SK-N-SH (cell line): ENCODE measurements around the gene ZNF446. TPM values are rescaled to one million over a fixed set of nuclear protein-coding genes. Genes with fewer than 3 reads are reported as not detected.

ENCODE experiments used
- CTCF ChIA-PET: fragments of 300-600, 350-600 bp; formaldehyde crosslinking; extraction: SDS; loops from one replicate; lab custom pipeline; 2021; lab: Yijun Ruan, JAX
- POLR2A ChIA-PET: fragments of 350-600 bp; sonication (Branson Sonifier 250); formaldehyde crosslinking; extraction: SDS; loops from one replicate; lab custom pipeline; 2020; ENCODE audit warnings: antibody characterized with exemption, inconsistent platforms; lab: Yijun Ruan, JAX
- DNase-seq: peaks from one replicate; pipeline ENCODE4 v3.0.0; 2012
- H2AFZ ChIP-seq: fragments of 200-600 bp; sonication (generic); 2 replicates; pipeline ENCODE4 v1.8.1; 2016; ENCODE audit warnings: antibody characterized with exemption, mild to moderate bottlenecking, low read depth
- H3F3A ChIP-seq: fragments of 200-600 bp; sonication (generic); replicated peaks from 2 replicates; pipeline ENCODE3; 2016; ENCODE audit warnings: antibody characterized with exemption, mild to moderate bottlenecking; ENCODE audit not compliant: insufficient read depth
- H3K27ac ChIP-seq, 2 experiments: fragments of 200-500 bp in 1 of 2; fragments of 200-600 bp in 1 of 2; sonication (Bioruptor generic) in 1 of 2; sonication (generic), shearing (Covaris generic) in 1 of 2; 2 replicates each; pipeline versions ENCODE4 v1.5.1 to v1.6.1; 2014 to 2016; ENCODE audit warnings: low read depth in 2 of 2, inconsistent platforms in 1 of 2, low read length in 1 of 2, mild to moderate bottlenecking in 1 of 2, mixed read lengths in 1 of 2
- H3K27me3 ChIP-seq: fragments of 200-600 bp; sonication (generic), shearing (Covaris generic); 2 replicates; pipeline ENCODE4 v1.6.1; 2016; ENCODE audit warnings: mixed run types; ENCODE audit not compliant: insufficient read depth
- H3K36me3 ChIP-seq, 2 experiments: fragments of 200-500 bp in 1 of 2; fragments of 200-600 bp in 1 of 2; sonication (Bioruptor generic) in 1 of 2; sonication (generic) in 1 of 2; replicated peaks in 1 of 2; 2 replicates each; pipeline versions ENCODE3 to v1.5.1; 2014 to 2016; ENCODE audit warnings: low read length in 1 of 2, mild to moderate bottlenecking in 1 of 2; ENCODE audit not compliant: insufficient read depth in 2 of 2, control insufficient read depth in 1 of 2
- H3K4me1 ChIP-seq, 2 experiments: fragments of 200-500 bp in 1 of 2; fragments of 200-600 bp in 1 of 2; sonication (Bioruptor generic) in 1 of 2; sonication (generic), shearing (Covaris generic) in 1 of 2; 2 replicates each; pipeline versions ENCODE4 v1.5.1 to v1.6.1; 2014 to 2016; ENCODE audit warnings: low read depth in 1 of 2, low read length in 1 of 2, mixed run types in 1 of 2; ENCODE audit not compliant: insufficient read depth in 2 of 2, control insufficient read depth in 1 of 2
- H3K4me2 ChIP-seq: fragments of 200-600 bp; sonication (generic), shearing (Covaris generic); 2 replicates; pipeline ENCODE4 v1.6.1; 2017; ENCODE audit warnings: mixed run types
- H3K4me3 ChIP-seq, 2 experiments: fragments of 200-500 bp in 1 of 2; fragments of 200-600 bp in 1 of 2; sonication (Bioruptor generic) in 1 of 2; sonication (generic), shearing (Covaris generic) in 1 of 2; 2 replicates each; pipeline versions ENCODE4 v1.5.1 to v1.8.1; 2014 to 2016; ENCODE audit warnings: low read depth in 2 of 2, inconsistent platforms in 1 of 2, low read length in 1 of 2, mild to moderate bottlenecking in 1 of 2, mixed read lengths in 1 of 2, moderate library complexity in 1 of 2
- H3K79me2 ChIP-seq: fragments of 200-600 bp; sonication (generic); 2 replicates; pipeline ENCODE4 v1.8.1; 2017; ENCODE audit warnings: mild to moderate bottlenecking; ENCODE audit not compliant: insufficient read depth
- H3K9ac ChIP-seq: fragments of 200-600 bp; sonication (generic); 2 replicates; pipeline ENCODE4 v1.6.1; 2017; ENCODE audit warnings: mixed run types
- H3K9me2 ChIP-seq: fragments of 200-600 bp; sonication (generic); 2 replicates; pipeline ENCODE4 v1.6.1; 2017; ENCODE audit warnings: mixed run types
- H3K9me3 ChIP-seq: fragments of 200-600 bp; sonication (generic); 2 replicates; pipeline ENCODE4 v1.6.1; 2017; ENCODE audit warnings: mixed run types, mild to moderate bottlenecking, moderate library complexity
- H4K20me1 ChIP-seq: fragments of 200-600 bp; sonication (generic); 2 replicates; pipeline ENCODE4 v1.6.1; 2017; ENCODE audit warnings: mild to moderate bottlenecking, mixed run types; ENCODE audit not compliant: insufficient read depth
- CHD2 ChIP-seq: fragments of 150-350 bp; IDR thresholded peaks from 2 replicates; pipeline ENCODE4 v1.6.1; 2018; ENCODE audit warnings: low read length; ENCODE audit not compliant: partially characterized antibody
- ELF1 ChIP-seq: IDR thresholded peaks from 2 replicates; pipeline ENCODE4 v1.4.0; 2012
- EZH2phosphoT487 ChIP-seq: fragments of 200-600 bp; sonication (generic); IDR thresholded peaks from 2 replicates; pipeline ENCODE4 v1.6.1; 2017; ENCODE audit warnings: low read depth, mixed run types, mild to moderate bottlenecking, antibody characterized with exemption, moderate library complexity, borderline replicate concordance
- GATA2 ChIP-seq: sonication (generic); formaldehyde crosslinking; IDR thresholded peaks from 2 replicates; pipeline ENCODE4 v1.5.0; 2020; ENCODE audit warnings: mild to moderate bottlenecking, missing genetic modification reagents
- JUND ChIP-seq: IDR thresholded peaks from 2 replicates; pipeline ENCODE4 v1.4.0; 2012
- MEF2A ChIP-seq: IDR thresholded peaks from 2 replicates; pipeline ENCODE4 v1.4.0; 2012; ENCODE audit warnings: low read depth, borderline replicate concordance
- MXI1 ChIP-seq: IDR thresholded peaks from 2 replicates; pipeline ENCODE4 v1.6.1; 2012; ENCODE audit warnings: mild to moderate bottlenecking, low read depth, low read length, improper control_type of control experiment
- NFIC ChIP-seq: IDR thresholded peaks from 2 replicates; pipeline ENCODE4 v1.4.0; 2012; ENCODE audit warnings: borderline replicate concordance
- NRF1 ChIP-seq: IDR thresholded peaks from 2 replicates; pipeline ENCODE4 v1.6.1; 2012; ENCODE audit warnings: low read depth, mild to moderate bottlenecking, low read length
- POLR2AphosphoS5 ChIP-seq: IDR thresholded peaks from 2 replicates; pipeline ENCODE4 v1.6.1; 2012; ENCODE audit warnings: low read depth, low read length
- RCOR1 ChIP-seq: fragments of 150-350 bp; IDR thresholded peaks from 2 replicates; pipeline ENCODE4 v1.6.1; 2017; ENCODE audit warnings: antibody characterized with exemption, low read length
- RFX5 ChIP-seq: IDR thresholded peaks from 2 replicates; pipeline ENCODE4 v1.6.1; 2012; ENCODE audit warnings: mild to moderate bottlenecking, improper control_type of control experiment, low read length
- RXRA ChIP-seq: IDR thresholded peaks from 2 replicates; pipeline ENCODE4 v1.4.0; 2012; ENCODE audit warnings: low read depth, mild to moderate bottlenecking, borderline replicate concordance
- SIN3A ChIP-seq: IDR thresholded peaks from 2 replicates; pipeline ENCODE4 v1.6.1; 2012; ENCODE audit warnings: low read depth, mild to moderate bottlenecking, low read length, moderate library complexity, borderline replicate concordance
- SMC3 ChIP-seq: IDR thresholded peaks from 2 replicates; pipeline ENCODE4 v1.6.1; 2012; ENCODE audit warnings: low read depth, low read length, improper control_type of control experiment
- TAF1 ChIP-seq: IDR thresholded peaks from 2 replicates; pipeline ENCODE4 v1.6.1; 2012; ENCODE audit warnings: low read depth, mild to moderate bottlenecking, low read length, moderate library complexity, borderline replicate concordance
- TCF12 ChIP-seq: IDR thresholded peaks from 2 replicates; pipeline ENCODE4 v1.4.0; 2012
- USF2 ChIP-seq: fragments of 150-350 bp; IDR thresholded peaks from 2 replicates; pipeline ENCODE4 v1.6.1; 2017; ENCODE audit warnings: antibody characterized with exemption, low read length, low read depth, borderline replicate concordance
- WGBS: methylation state at CpG from one replicate; pipeline ENCODE4 v1.1.6; 2017; ENCODE audit warnings: low lambda C conversion rate; 5-methylcytosine and 5-hydroxymethylcytosine counted together
- polyA plus RNA-seq, 3 experiments: library from polyadenylated mRNA; depleted of rRNA; stranded (reverse); fragments of >200 nt; gene quantifications; 2 replicates each; pipeline ENCODE4 v1.2.3, GENCODE V29; 2012
- TF ChIP-seq, protein P1 (sequence below): IDR thresholded peaks from 2 replicates; pipeline ENCODE4 v1.4.0; 2012; ENCODE audit warnings: low read depth
- TF ChIP-seq, protein P2 (sequence below): IDR thresholded peaks from 2 replicates; pipeline ENCODE4 v1.6.1; 2012; ENCODE audit warnings: mild to moderate bottlenecking, low read depth, low read length, moderate library complexity

Gene ZNF446
- polyA plus RNA-seq, 1 of the 3 experiments (the other 2 are of a cell fraction) = 6.9 TPM

DNA sequence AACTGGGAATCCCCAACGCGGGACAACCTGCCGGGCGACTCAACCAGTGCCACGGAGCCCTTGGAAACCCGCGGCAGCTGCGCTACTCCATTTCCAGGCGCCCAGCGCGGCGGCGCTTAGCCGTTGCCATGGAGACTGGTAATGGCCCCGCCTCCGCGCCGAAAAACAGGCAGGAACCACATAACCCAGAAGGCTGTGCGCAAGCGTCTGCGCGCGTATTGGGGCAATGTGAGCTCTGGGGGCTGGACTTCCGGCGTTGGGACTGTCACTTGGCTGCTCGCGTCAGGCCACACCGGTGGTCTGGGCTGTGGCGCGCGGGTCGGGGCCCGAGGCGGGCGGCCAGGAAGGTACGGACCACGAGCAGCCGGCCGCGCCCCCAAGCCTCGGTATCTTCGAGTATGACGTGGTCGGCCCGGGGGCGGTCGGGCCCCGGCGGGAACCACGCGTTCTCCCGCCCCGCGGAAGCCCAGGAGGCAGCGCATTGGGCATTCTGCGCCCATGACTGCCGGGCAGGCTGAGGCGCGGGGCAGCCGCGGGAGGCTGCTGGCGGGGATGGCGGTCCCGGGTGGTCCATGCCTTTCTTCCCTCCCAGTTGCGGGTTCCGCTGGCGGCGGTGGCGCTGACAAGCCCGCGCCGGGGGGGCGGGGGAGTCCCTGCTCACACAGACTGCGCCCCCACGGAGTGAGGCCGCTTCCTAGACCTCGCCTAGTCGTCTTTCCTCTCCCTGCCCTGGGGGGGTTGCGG lies 24.6 kb upstream of the ZNF446 start, which contains the start of gene ZNF324B (continued):
- TF ChIP-seq RCOR1 (no peak), USF2 (no peak), MXI1 (peak; percentile 94)
- TF ChIP-seq, protein P1, sequence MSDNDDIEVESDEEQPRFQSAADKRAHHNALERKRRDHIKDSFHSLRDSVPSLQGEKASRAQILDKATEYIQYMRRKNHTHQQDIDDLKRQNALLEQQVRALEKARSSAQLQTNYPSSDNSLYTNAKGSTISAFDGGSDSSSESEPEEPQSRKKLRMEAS = peak; percentile 50; the same call in 1 of the 2 replicates
- TF ChIP-seq, protein P2, sequence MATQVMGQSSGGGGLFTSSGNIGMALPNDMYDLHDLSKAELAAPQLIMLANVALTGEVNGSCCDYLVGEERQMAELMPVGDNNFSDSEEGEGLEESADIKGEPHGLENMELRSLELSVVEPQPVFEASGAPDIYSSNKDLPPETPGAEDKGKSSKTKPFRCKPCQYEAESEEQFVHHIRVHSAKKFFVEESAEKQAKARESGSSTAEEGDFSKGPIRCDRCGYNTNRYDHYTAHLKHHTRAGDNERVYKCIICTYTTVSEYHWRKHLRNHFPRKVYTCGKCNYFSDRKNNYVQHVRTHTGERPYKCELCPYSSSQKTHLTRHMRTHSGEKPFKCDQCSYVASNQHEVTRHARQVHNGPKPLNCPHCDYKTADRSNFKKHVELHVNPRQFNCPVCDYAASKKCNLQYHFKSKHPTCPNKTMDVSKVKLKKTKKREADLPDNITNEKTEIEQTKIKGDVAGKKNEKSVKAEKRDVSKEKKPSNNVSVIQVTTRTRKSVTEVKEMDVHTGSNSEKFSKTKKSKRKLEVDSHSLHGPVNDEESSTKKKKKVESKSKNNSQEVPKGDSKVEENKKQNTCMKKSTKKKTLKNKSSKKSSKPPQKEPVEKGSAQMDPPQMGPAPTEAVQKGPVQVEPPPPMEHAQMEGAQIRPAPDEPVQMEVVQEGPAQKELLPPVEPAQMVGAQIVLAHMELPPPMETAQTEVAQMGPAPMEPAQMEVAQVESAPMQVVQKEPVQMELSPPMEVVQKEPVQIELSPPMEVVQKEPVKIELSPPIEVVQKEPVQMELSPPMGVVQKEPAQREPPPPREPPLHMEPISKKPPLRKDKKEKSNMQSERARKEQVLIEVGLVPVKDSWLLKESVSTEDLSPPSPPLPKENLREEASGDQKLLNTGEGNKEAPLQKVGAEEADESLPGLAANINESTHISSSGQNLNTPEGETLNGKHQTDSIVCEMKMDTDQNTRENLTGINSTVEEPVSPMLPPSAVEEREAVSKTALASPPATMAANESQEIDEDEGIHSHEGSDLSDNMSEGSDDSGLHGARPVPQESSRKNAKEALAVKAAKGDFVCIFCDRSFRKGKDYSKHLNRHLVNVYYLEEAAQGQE = no peak

DNA sequence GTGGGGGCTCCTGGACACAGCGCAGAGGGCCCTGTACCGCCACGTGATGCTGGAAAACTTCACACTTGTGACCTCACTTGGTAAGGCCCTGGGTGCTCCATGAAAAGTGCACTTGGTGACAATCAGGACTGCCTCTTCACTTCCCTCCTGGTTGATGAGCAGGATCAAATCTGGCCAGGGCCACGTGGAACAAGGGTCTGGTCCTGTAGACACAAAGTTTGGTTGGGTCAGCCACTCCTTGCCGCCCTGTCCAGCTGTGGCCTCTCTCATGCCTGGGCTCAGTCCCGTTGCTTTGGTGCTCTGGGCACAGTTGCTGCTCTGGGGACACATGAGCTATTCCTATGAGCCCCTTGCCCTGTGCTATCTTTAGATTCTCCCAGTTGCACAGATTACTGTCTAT lies 22.4 kb upstream of the ZNF446 start:
- no peak for DNase-seq
- H3K9me2 ChIP-seq = no peaks in the 10 kb centered on the region
- WGBS = 91% methylated on average over 4 of the region's 6 CpGs
- H3F3A ChIP-seq = no peaks in the 10 kb centered on the region
- no peak overlapping the region for H3K27ac ChIP-seq
- ChIA-PET POLR2A (no interaction called here), CTCF (interaction anchor here (1.2 kb wide), 1 partner anchor 60 kb away, joined by 4 read pairs; no protein-coding TSS in a partner anchor)
- H3K9me3 ChIP-seq = no peaks in the 10 kb centered on the region; the same call in 1 of the 2 replicates
- H3K27me3 ChIP-seq = no peaks in the 10 kb centered on the region
- H3K36me3 ChIP-seq = peaks cover 3 to 25% of the 10 kb centered on the region in 2 experiments
- no peak overlapping the region for H3K4me3 ChIP-seq
- H3K79me2 ChIP-seq = no peaks in the 10 kb centered on the region
- no peak overlapping the region for H3K4me2 ChIP-seq
- no peak for TF ChIP-seq MEF2A
- TF ChIP-seq TCF12 = no peak
- no peak for TF ChIP-seq NFIC
- TF ChIP-seq CHD2 = no peak
- no peak for TF ChIP-seq POLR2AphosphoS5
- TF ChIP-seq SIN3A = no peak
- no peak for TF ChIP-seq ELF1
- TF ChIP-seq EZH2phosphoT487 = no peak
- no peak for TF ChIP-seq MXI1
- TF ChIP-seq, protein P1 = no peak
- no peak for TF ChIP-seq USF2
- TF ChIP-seq SMC3 = no peak
- TF ChIP-seq JUND = no peak
- no peak for TF ChIP-seq NRF1
- no peak for TF ChIP-seq GATA2 (CRISPR knock-in tag)
- TF ChIP-seq RXRA = no peak
- TF ChIP-seq TAF1 = no peak
- TF ChIP-seq RFX5 = no peak
- TF ChIP-seq, all 33 proteins: peak for 0
- H4K20me1 ChIP-seq = no peaks in the 10 kb centered on the region
- no peak overlapping the region for H3K9ac ChIP-seq
- no peak overlapping the region for H2AFZ ChIP-seq
- H3K4me1 ChIP-seq = peaks cover 0 to 7% of the 10 kb centered on the region in 2 experiments; a peak in 1 of 4 replicates
